GM21423 (cell line): ENCODE data around the gene PSPH.
"Not testable (repeated sequence)": the region's sequence is repeated elsewhere in the genome, so short reads cannot be mapped to it uniquely, and the experiment has no call there.

ENCODE experiments used
- ATAC-seq: cut with Tn5 transposase; IDR thresholded peaks from one replicate; pipeline ENCODE4 v1.9.1; 2021; ENCODE audit warnings: mild to moderate bottlenecking, moderate library complexity; ENCODE audit not compliant: unreplicated experiment

PSPH gene

DNA sequence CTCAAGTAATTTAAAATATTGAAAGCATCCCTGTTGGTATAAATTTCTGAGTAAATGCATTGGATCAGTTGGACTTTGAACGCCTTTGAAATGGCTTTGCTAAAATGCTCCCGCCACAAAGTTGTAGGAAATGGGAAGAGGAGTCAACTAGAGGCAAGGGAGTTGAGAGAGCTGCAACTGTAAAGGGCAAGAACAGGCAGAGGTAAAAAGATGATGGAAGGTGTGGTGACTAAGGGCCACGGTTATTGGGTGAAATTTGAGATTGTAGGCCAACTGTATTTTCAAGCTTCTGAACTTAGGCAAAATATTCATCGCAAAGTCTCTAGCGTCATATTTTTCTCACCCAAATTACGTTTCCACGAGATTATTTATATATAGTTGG lies 12.2 kb upstream of the PSPH start:
- peak; percentile 1 for ATAC-seq

DNA sequence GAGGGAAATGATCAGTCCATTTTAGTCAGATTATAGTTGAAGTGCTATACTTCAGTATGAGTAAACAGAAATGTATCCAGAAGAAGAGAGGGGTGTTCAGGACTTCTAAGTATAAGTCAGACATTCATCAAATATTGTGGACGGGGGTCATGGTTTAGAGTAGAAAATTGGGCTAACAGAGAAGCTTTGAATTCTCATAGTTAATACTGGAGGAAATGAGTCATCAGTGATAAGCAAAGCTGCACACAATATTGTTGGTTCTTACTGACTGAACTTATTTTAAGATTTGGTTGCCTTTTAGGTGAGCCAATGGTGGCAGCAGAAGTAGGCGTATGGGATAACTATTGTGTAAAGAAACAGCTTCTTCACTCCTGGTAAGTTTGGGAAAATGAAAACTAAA lies 11.1 kb upstream of the PSPH start:
- no peak for ATAC-seq

DNA sequence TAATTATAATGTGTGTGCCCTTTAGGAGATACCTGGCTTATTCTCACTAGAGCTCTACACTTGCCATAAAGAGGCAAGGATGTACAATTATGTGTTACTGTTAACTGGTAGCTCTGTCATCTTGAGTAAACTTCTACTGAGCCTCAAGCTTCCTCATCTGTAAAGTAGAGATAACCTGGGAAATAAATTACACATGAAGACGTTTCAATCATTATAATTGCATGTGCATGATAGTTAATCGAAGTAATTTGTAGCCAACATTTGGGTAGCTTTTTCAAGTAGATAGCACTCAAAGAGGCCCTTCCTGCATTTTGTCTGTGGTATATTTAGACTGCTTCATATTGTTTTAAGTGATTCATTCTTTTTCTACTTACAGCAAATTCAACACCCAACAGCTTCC lies 2.7 kb upstream of the PSPH start:
- no peak for ATAC-seq

DNA sequence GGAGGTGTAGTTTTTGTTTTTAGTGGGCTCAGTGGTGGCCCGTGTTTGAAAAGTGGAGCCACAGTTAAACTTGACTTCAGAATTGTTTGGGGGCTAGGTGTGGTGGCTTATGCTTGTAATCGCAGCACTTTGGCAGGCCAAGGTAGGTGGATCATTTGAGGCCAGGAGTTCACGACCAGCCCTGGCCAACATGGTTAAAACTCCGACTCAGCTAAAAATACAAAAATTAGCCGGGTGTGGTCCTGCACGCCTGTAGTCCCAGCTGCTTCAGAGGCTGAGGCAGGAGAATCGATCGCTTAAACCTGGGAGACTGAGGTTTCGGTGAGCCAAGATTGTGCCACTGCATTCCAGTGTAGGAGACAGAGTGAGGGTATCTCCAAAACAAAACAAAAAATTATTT lies 2.1 kb upstream of the PSPH start:
- ATAC-seq = no peak

DNA sequence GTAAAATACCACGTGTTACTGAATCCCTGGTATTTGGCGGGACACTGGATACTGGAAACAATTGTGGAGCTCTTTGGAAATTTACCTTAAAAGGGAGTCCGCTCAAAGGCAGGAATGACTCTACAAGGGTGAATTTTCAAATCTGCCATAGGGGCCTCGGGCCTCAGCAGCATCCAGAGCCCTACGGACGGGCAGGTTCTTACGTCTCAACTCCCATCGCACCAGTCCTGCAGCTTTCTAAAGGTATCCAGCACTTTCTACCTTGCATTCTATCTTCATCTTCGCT lies 248 bp downstream of the PSPH start:
- ATAC-seq = no peak

DNA sequence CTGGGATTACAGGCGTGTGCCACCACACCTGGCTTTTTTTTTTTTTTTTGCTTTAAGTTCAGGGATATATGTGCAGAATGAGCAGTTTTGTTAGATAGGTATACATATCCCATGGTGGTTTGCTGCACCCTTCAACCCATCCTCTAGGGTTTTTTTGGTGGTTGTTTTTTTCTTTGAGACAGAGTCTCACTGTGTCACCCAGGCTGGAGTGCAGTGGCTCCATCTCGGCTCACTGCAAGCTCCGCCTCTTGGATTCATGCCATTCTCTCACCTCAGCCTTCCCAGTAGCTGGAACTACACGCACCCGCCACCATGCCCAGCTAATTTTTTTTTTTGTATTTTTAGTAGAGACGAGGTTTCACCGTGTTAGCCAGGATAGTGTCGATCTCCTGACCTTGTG lies 2.5 kb downstream of the PSPH start:
- ATAC-seq = not testable (repeated sequence)

DNA sequence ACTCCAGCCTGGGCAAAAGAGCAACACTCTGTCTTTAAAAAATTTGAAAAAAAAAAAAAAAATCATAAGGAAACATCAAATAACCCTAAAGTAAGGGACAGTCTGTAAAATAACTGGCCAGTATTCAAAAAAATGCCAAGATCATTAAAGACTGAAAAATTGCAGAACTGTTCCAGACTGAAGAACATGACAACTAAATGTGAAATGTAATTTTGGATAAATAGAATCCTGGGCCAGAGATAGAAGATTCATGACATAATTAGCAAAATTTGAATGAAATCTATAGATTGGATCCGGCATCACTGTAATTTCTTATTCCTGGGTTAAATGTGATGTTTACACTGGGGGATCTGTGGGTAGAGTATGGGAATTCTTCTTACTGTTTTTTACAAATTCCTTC lies 3.0 kb downstream of the PSPH start:
- no peak for ATAC-seq

DNA sequence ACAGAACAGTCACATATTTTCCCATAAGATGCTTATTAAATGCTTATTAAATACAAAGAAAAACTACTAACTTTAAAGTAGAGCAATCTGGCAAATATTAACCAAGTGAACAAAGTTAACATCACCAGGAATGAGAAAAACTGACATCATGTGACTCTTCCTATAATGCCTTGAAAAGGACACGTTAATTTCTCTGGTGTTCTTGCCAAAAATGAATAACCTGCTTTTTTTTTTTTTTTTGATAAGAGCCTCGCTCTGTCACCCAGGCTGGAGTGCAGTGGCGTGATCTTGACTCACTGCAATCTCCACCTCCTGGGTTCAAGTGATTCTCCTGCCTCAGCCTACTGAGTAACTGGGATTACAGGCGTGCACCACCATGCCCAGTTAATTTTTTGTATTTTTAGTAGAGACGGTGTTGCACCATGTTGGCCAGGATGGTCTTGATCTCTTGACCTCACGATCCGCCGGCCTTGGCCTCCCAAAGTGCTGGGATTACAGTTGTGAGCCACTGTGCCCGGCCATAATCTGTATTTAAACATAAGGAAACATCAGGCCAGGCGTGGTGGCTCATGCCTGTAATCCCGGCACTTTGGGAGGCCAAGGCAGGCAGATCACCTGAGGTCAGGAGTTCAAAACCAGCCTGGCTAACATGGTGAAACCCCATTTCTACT lies 3.7 kb downstream of the PSPH start:
- ATAC-seq = not testable (repeated sequence)

DNA sequence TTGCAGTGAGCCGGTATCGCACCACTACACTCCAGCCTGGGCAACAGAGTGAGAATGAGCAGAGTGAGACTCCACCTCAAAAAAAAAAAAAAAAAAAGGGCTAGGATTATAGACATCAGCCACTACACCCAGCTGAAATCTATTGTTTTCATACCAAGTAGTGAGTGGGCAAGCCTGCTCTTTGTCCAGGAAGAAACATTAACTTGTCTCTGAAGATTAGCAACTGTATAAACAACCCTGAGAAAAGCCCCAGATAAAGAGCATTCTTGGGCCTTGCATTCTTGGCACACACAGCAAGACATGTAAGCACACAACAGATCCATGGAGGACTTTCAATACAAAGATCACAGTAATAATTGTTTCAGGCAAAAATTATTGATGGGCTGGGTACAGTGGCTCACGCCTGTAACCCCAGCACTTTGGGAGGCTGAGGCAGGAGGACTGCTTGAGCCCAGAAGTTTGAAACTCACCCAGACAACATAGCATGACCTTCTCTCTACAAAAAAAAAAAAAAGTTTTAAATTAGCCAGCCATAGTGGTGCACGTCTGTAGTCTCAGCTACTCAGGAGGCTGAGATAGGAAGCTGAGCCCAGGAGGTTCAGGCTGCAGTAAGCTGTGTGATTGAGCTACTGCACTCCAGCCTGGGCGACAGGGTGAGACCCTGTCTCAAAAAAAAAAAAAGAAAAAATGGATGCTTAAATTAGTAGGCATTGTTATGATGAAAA lies 4.4 kb downstream of the PSPH start:
- ATAC-seq = no peak

DNA sequence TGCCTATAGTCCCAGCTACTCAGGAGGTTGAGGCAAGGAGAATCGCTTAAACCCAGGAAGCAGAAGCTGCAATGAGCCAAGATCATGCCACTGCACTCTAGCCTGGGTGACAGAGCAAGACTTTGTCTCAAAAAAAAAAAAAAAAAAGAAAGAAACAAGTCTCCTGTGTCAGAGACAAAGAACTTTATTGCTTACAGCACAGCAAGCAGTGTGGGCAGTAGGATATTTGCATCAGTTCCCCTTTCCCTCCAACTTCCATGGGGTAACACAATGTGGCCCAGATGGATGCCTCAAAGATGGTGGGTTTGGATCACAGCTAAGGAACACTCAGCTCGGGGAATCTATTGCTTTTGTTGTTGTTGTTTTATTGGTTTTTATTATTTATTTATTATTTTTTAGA lies 5.5 kb downstream of the PSPH start:
- not testable (repeated sequence) for ATAC-seq

DNA sequence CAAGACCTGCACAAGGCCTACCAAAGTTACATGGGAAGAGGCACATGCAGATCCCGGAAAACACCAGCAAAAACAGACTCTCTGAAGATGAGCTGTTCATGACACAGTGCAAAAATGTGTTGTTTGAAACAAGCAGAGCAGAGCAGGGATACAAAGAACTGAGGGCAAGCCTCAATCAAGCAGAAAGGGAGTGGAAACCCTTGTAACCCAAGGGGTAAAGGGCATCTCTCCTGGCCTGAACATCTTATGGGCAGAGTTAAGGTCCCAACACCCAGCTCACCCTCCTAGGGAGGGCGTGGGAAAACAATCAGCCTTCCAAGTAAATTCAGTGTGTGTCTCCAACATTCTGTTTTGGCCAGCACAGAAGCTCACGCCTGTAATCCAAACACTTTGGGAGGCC lies 10.5 kb downstream of the PSPH start:
- ATAC-seq = no peak

DNA sequence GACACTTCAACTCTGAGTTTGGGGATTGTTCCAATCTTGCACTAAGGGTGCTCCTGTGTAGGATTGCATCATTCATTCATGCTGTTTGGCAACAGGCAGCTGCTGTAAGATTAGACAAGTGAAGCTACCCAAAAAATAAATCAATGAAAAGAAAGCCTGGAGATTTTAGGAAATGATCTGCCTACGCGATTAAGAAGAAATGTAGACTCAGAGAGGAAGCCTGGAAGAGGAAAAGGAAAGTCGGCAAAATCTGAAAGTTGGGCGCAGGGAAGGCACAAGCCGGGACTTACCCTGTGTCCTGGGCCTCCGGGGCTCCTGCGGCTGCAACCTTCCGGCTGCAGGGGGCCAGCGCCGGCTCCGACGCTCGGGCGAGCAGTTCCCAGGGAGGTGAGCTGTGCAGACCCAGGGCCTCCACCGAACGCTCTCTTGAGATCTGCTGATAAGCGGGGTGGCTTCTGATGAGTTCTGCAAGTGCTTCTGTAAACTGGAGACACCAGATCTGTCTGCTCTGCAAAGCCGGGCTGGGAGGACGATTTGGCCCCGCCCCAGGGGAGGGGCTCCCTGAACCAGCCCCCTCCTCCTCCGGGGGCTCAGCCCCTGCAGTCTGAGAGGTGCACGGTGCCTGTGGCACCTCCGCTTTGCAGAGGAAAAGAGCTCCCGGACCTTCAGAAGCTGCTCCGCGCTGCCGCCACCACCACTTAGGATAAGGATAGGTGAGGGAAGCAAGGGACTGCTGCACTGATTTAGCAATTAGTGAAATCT lies 17.4 kb downstream of the PSPH start:
- peak; percentile 97 for ATAC-seq

DNA sequence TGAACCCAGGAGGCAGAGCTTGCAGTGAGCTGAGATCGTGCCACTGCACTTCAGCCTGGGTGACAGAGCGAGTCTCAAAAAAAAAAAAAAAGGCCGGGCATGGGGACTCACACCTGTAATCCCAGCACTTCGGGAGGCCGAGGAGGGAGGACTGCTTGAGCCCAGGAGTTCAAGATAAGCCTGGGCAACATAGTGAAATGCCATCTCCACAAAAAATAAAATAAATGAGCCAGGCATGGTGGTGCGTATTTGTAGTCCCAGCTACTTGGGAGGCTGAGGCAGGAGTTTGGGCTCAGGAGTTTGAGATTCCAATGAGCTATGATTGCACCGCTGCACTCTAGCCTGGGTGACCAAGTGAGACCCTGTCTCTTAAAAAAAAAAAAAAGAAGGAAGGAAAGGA lies 18.7 kb downstream of the PSPH start:
- ATAC-seq = not testable (repeated sequence)

DNA sequence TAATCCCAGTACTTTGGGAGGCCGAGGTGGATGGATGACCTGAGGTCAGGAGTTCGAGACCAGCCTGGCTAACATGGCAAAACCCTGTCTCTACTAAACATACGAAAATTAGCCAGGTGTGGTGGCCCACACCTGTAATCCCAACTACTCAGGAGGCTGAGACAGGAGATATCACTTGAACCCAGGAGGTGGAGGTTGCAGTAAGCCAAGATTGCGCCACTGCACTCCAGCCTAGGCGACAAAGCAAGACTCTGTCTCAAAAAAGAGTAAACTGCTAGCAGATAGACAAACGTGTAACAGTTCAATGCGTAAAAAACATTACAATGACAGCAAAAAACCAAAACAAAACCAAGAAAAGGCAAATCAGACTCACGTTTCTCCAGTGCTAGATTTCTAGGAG lies 19.7 kb downstream of the PSPH start:
- not testable (repeated sequence) for ATAC-seq

DNA sequence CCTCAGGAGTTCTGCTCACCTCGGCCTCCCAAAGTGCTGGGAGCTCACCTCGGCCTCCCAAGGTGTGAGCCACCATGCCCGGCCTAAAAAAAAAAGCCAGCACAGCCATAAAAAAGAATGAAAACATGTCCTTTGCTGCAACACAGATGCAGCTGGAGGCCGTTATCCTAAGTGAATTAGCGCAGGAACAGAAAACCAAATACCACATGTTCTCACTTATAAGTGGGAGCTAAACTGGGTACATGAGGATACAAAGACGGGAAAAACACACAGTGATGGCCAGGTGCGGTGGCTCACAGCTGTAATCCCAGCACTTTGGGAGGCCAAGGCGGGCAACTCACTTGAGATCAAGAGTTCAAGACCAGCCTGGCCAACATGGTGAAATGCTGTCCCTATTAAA lies 20.9 kb downstream of the PSPH start:
- no peak for ATAC-seq

DNA sequence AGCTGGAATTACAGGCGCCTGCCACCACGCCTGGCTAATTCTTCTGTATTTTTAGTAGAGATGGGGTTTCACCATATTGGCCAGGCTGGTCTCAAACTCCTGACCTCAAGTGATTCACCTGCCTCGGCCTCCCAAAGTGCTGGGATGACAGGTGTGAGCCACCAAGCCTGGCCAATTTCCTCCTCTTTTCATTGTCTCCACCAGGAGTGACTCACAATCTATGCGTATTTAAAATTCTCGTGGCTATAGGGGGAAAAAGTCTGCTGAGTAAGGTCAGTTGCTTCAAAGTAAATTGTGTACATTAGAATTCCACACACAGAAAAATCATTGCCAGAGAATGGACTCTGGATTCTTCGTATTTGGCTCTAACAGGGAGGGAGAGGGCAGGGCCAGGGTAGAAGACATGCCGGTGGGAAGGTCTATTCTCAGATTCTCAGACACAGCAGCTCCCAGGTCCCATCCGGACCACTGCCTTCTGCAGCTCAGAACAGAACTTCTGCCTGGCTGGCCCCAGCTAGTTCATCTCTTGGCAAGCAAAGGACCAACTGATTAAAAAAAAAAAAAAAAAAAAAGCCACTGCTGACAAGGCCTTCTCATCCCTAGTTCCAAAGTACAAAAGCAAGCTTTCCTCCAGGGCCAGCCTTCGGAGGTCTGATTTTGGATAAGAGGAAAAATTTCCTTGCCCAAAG lies 22.2 kb downstream of the PSPH start:
- ATAC-seq = no peak

DNA sequence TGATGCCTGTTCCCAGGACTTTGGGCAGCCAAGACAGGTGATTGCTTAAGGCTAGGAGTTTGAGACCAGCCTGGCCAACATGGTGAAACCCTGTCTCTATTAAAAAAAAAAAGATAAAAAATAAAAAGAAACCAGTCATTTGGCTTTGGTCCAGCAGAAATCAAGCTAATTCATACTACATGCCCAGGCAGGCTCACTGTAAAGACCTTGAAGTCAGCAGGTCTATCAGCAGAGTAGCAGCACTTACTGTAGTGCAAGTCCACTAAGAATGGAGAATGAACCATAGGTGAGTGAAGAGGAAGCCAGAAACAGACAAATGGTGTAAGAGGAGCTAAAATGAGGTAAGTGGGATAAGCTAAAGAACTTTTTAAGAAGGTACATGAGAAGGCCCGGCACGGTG lies 24.7 kb downstream of the PSPH start:
- ATAC-seq = no peak

DNA sequence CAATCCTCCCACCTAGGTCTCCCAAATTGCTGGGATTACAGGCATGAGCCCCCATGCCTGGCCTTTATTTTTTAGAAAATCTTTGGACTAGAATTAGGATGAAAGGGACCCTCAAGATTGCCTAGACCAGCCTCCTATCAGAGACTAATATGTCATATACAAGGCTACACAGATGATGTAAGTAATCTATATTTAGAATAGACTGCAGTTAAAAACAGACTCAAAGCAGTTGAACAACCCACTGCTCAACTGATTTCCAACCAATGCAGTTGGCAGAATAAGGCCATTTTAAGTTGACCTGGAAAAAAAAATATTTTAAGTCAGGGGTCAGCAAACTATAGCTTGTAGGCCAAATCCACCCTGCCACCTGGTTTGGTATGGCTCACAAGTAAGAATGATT lies 27.7 kb downstream of the PSPH start:
- no peak for ATAC-seq

DNA sequence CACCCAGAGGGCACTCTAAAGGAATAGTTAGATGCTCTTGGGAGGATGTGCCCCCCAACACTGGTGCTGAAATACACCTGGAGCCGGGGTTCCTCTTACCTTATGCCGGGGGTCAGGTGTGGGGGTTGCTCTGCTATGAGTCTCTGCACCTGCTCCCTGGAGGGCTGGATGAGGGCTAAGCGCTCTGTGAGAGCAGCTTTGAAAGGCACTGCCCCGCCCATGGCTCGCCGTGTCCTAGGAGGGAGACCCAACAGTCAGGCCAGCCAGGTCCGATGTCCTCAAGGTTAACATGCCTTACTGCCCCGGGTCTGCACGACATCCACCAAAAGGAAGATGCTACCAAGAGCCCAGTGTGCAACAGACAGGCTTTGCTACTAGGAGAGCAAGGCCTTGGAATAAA lies 31.7 kb downstream of the PSPH start:
- no peak for ATAC-seq

DNA sequence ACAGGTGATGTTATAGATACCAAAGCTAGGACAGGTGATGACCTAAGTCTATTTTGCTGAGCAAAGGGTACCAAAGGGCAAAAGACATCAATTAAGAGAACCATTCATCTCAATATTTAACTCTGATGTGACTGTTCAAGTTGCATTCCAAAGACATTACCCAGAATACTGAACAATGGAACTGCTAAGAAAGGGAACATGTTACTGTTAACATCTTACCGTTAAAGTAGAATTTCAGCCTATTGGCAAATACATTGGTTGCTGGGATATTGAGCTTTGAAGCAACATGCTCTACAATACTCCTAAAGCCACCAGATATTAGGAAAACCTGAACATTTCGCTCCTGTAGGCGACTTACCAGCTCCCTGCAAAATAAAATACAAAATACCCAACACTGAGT lies 34.2 kb downstream of the PSPH start:
- ATAC-seq = not testable (repeated sequence)

DNA sequence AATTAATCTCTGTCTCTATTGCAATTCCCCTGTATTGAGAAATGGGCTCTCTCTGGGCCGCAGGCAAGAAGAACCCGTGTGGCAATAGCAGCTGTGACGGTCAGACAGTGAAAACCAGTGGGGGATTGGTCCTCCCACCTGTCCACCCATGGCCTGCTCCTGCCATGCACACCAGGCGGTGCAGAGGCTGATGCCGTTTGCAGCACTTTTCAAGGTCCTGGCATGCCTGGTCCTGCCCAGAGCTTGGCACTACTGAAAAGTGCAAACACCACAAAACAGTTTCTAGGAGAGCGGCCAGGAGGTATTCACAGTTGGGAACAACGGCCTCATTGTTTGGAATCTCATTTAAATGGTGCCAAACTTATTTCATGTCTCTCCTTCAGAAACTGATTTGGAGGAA lies 41.5 kb downstream of the PSPH start:
- no peak for ATAC-seq

DNA sequence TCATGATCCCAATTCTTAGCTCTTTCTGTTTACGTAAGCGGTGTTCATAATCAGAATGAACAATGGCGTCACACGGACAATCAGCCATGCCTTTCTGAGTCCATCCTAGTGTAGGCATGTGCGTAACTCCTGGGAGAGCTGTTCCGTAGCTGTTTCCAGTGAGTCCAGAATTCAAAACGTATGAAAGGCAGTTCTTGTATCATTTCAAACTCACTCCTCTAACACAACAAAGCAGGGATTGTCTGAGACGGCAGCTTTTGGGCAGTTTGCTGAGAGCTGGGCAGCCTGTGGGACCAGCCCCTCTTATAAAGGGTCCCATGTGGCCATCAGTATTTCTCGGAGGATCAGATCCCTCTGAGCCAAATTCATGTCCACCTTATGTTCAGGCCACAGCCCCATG lies 43.4 kb downstream of the PSPH start:
- no peak for ATAC-seq
